Stomach (tissue), 9 donors: Measurements from ENCODE around the gene APBA1. TPM values are rescaled to one million over a fixed set of nuclear protein-coding genes. Genes with fewer than 3 reads are reported as not detected.

Experiments used
- DNase-seq, 2 donors: peaks; one replicate each; pipeline versions ENCODE4 v3.0.0 to v3.0.0-alpha.2; 2013 to 2019
- H3K27ac ChIP-seq, 5 donors: fragments of 200-600 bp in 4 of 5; sonication (generic) in 4 of 5; one replicate each; pipeline ENCODE4 v1.5.1; 2013 to 2019; ENCODE audit warnings: mild to moderate bottlenecking in 1 of 5, moderate library complexity in 1 of 5
- H3K27me3 ChIP-seq, 3 donors: fragments of 200-600 bp; sonication (generic); one replicate each; pipeline ENCODE4 v1.5.1; 2017 to 2019; ENCODE audit warnings: mixed run types in 1 of 3
- H3K36me3 ChIP-seq, 4 donors: fragments of 200-600 bp; sonication (generic); 1 replicate in 3 of 4; 2 replicates in 1 of 4; pipeline ENCODE4 v1.5.1; 2016 to 2019
- H3K4me1 ChIP-seq, 4 donors: fragments of 200-600 bp; sonication (generic); one replicate each; pipeline ENCODE4 v1.5.1; 2016 to 2019
- H3K4me3 ChIP-seq, 4 donors: fragments of 200-600 bp; sonication (generic) in 3 of 4; one replicate each; pipeline ENCODE4 v1.5.1; 2016 to 2019; ENCODE audit warnings: mild to moderate bottlenecking in 1 of 4
- H3K9me3 ChIP-seq, 4 donors: fragments of 200-600 bp; sonication (generic); one replicate each; pipeline ENCODE4 v1.5.1; 2016 to 2019
- EP300 ChIP-seq: sonication (generic); formaldehyde crosslinking; IDR thresholded peaks from one replicate; pipeline ENCODE4 v1.6.1; 2017; ENCODE audit warnings: antibody characterized with exemption
- POLR2A ChIP-seq, 4 donors: fragments of 450-650 bp; IDR thresholded peaks; one replicate each; pipeline ENCODE4 v1.6.1; 2016; ENCODE audit warnings: antibody characterized with exemption in 4 of 4, control low read depth in 2 of 4, mild to moderate bottlenecking in 1 of 4, moderate library complexity in 1 of 4
- POLR2AphosphoS5 ChIP-seq, 3 donors: sonication (generic); formaldehyde crosslinking; IDR thresholded peaks; one replicate each; pipeline ENCODE4 v1.6.1; 2016; ENCODE audit warnings: antibody characterized with exemption in 3 of 3
- WGBS, 5 donors: extraction: QIAGEN DNeasy Blood & Tissue Kit in 3 of 5; methylation state at CpG; one replicate each; pipeline versions ENCODE4 v1.1.5 to v1.1.7; 2013 to 2018; 5-methylcytosine and 5-hydroxymethylcytosine counted together
- intact Hi-C: fragments of 100-400 bp; cut with DNase I; formaldehyde crosslinking; loops from one replicate; pipeline ENCODE4 v1.15.1; 2023; ENCODE audit warnings: low total_unique reads
- polyA plus RNA-seq, 3 donors: library from polyadenylated mRNA; stranded (reverse); fragments of 200-250 nt; gene quantifications; one replicate each; pipeline ENCODE4 v1.2.3, GENCODE V29; 2013
- total RNA-seq, 5 donors: library from RNA; depleted of rRNA; stranded (reverse); fragments of >200 nt; gene quantifications; one replicate each; pipeline versions ENCODE4 v1.1.0 to v1.2.3, GENCODE V29; 2014 to 2016
- TF ChIP-seq, protein P1 (sequence below), 7 experiments: fragments of 450-650 bp in 4 of 7; fragments of 200-600 bp in 3 of 7; sonication (generic) in 3 of 7; IDR thresholded peaks; one replicate each; pipeline ENCODE4 v1.5.1; 2016 to 2019; ENCODE audit warnings: antibody characterized with exemption in 7 of 7, control low read depth in 2 of 7, mild to moderate bottlenecking in 1 of 7
- donor health status: healthy with polysubstance abuse.
- donor health status: Bipolar disorder and iron deficiency.
- donor health status: healthy.

APBA1 gene
- total and polyA plus RNA-seq, 8 donors = 0.50 to 14.2 (median 3.2) TPM

DNA sequence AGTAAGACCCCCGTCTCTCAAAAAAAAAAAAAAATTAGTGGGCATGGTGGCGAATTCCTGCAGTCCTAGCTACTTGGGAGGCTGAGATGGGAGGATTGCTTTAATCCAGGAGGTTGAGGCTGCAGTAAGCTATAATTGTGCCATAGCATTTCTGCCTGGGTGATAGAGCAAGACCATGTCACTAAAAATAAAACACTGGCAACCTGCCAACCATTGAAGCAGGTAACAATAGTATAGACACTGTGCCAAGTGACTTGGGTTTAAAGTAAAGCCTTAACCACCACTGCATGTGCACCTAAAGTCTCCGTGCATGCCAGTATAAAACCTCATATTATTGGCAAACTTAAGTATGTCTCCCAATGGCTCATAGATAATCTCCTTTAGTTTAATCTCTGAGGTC lies 3.4 kb upstream of the APBA1 start:
- Histone ChIP-seq H3K27ac (no peak overlapping the region), H3K9me3 (no peaks in the 10 kb centered on the region), H3K36me3 (no peaks in the 10 kb centered on the region), H3K4me1 (peaks cover 6 to 24% (median 14%) of the 10 kb centered on the region in 4 donors), H3K27me3 (peaks cover 0 to 12% (median 4%) of the 10 kb centered on the region in 3 donors), H3K4me3 (no peak overlapping the region)
- TF ChIP-seq, protein P1, sequence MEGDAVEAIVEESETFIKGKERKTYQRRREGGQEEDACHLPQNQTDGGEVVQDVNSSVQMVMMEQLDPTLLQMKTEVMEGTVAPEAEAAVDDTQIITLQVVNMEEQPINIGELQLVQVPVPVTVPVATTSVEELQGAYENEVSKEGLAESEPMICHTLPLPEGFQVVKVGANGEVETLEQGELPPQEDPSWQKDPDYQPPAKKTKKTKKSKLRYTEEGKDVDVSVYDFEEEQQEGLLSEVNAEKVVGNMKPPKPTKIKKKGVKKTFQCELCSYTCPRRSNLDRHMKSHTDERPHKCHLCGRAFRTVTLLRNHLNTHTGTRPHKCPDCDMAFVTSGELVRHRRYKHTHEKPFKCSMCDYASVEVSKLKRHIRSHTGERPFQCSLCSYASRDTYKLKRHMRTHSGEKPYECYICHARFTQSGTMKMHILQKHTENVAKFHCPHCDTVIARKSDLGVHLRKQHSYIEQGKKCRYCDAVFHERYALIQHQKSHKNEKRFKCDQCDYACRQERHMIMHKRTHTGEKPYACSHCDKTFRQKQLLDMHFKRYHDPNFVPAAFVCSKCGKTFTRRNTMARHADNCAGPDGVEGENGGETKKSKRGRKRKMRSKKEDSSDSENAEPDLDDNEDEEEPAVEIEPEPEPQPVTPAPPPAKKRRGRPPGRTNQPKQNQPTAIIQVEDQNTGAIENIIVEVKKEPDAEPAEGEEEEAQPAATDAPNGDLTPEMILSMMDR (IDR thresholded peaks at IDR 0.05) = no peak
- no peak for TF ChIP-seq POLR2A (IDR thresholded peaks at IDR 0.05)
- no peak for TF ChIP-seq EP300
- TF ChIP-seq POLR2AphosphoS5 (IDR thresholded peaks at IDR 0.05) = no peak
- intact Hi-C loops = no loop called here
- WGBS, 5 donors = 70 to 79% (median 72%) methylated on average over 3 of the region's 3 CpGs
- no peak for DNase-seq

- intact Hi-C loops = no loop called here
- peaks cover 0 to 12% (median 4%) of the 10 kb centered on the region in 3 donors for H3K27me3 ChIP-seq
- no peaks in the 10 kb centered on the region for H3K36me3 ChIP-seq
- DNase-seq = no peak
- H3K9me3 ChIP-seq = no peaks in the 10 kb centered on the region
- H3K4me1 ChIP-seq = peaks cover 6 to 26% (median 14%) of the 10 kb centered on the region in 4 donors
- WGBS, 5 donors = 54 to 64% (median 57%) methylated on average over 3 of the region's 3 CpGs
- no peak overlapping the region for H3K27ac ChIP-seq
- TF ChIP-seq POLR2A (IDR thresholded peaks at IDR 0.05) = no peak
- TF ChIP-seq, protein P1 (IDR thresholded peaks at IDR 0.05) = no peak
- TF ChIP-seq POLR2AphosphoS5 (IDR thresholded peaks at IDR 0.05) = no peak
- no peak for TF ChIP-seq EP300
- H3K4me3 ChIP-seq = no peak overlapping the region
Measured at GRCh38 chr9:69674716-69675438, 2.7 kb upstream of the APBA1 start.

GRCh38 chr9:69674112-69674685 lies 2.0 kb upstream of the APBA1 start:
- Histone ChIP-seq H3K4me1 (peaks cover 6 to 26% (median 14%) of the 10 kb centered on the region in 4 donors), H3K27ac (no peak overlapping the region), H3K4me3 (no peak overlapping the region), H3K9me3 (no peaks in the 10 kb centered on the region), H3K36me3 (no peaks in the 10 kb centered on the region), H3K27me3 (peaks cover 0 to 12% (median 4%) of the 10 kb centered on the region in 3 donors)
- WGBS, 5 donors = 74 to 82% (median 80%) methylated on average over 11 of the region's 11 CpGs
- no peak for TF ChIP-seq POLR2A (IDR thresholded peaks at IDR 0.05)
- no peak for TF ChIP-seq POLR2AphosphoS5 (IDR thresholded peaks at IDR 0.05)
- TF ChIP-seq EP300 = no peak
- TF ChIP-seq, protein P1 (IDR thresholded peaks at IDR 0.05) = no peak
- DNase-seq = no peak
- intact Hi-C loops = no loop called here

DNA sequence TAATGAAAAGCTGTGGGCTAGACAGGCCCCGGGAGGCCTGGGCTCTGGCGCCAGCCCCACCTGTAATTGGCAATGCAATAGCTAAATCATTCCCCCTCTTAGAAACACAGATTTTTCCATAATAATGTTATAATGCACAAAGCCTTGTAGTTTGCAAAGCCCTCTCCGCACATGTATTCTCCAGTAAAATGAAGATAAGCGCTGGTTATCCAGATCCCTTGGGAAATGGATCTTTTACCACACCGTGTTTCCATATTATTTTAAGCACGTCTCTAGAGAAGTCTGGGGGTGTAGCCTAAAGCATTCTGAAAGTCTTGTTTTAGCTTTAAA lies 1.1 kb upstream of the APBA1 start:
- H3K27ac ChIP-seq = peak overlapping the region; percentile 66 to 88 (median 73)
- H3K9me3 ChIP-seq = no peaks in the 10 kb centered on the region
- H3K4me3 ChIP-seq = peak overlapping the region; percentile 72 to 83 (median 76)
- intact Hi-C loops = no loop called here
- TF ChIP-seq, protein P1 (IDR thresholded peaks at IDR 0.05) = no peak
- no peak for DNase-seq
- 48 to 59% (median 51%) methylated on average over 6 of the region's 6 CpGs for WGBS, 5 donors
- peaks cover 6 to 26% (median 14%) of the 10 kb centered on the region in 4 donors for H3K4me1 ChIP-seq
- peaks cover 0 to 12% (median 4%) of the 10 kb centered on the region in 3 donors for H3K27me3 ChIP-seq
- no peaks in the 10 kb centered on the region for H3K36me3 ChIP-seq
